GM19438 (cell line): ENCODE measurements around the gene ANKRD23.
A peak's percentile ranks its signal among the peaks of the same experiment; 100 is the strongest.

Experiments used
- ATAC-seq: cut with Tn5 transposase; IDR thresholded peaks from one replicate; pipeline ENCODE4 v1.9.1; 2021; ENCODE audit warnings: low read depth; ENCODE audit not compliant: unreplicated experiment

The ANKRD23 gene

GRCh38 chr2:96839875-96840850 lies 3.7 kb downstream of the ANKRD23 start:
- no peak for ATAC-seq

GRCh38 chr2:96839293-96839874 lies 4.4 kb downstream of the ANKRD23 start:
- peak; percentile 81 for ATAC-seq

GRCh38 chr2:96838345-96839292 lies 5.2 kb downstream of the ANKRD23 start:
- no peak for ATAC-seq

- ATAC-seq: no peak
These were observed 6.2 kb downstream of the ANKRD23 start for GRCh38 chr2:96837575-96837974.

- ATAC-seq: no peak
These were observed 8.0 kb downstream of the ANKRD23 start for GRCh38 chr2:96835830-96836229.

GRCh38 chr2:96832754-96833507 lies 10.9 kb downstream of the ANKRD23 start:
- ATAC-seq: no peak

- ATAC-seq: no peak
These were observed 11.4 kb downstream of the ANKRD23 start for GRCh38 chr2:96832408-96832753.

GRCh38 chr2:96831679-96832078 lies 12.1 kb downstream of the ANKRD23 start:
- ATAC-seq: no peak

- no peak for ATAC-seq
These were observed 13.7 kb downstream of the ANKRD23 start for GRCh38 chr2:96830044-96830562.

GRCh38 chr2:96828874-96829273 lies 14.9 kb downstream of the ANKRD23 start:
- ATAC-seq: no peak

- ATAC-seq: no peak
These were observed 15.4 kb downstream of the ANKRD23 start for GRCh38 chr2:96828436-96828835.

- ATAC-seq: no peak
These were observed 17.1 kb downstream of the ANKRD23 start for GRCh38 chr2:96826546-96827278.

GRCh38 chr2:96825057-96825456 lies 18.8 kb downstream of the ANKRD23 start:
- no peak for ATAC-seq

- ATAC-seq: no peak
These were observed 19.5 kb downstream of the ANKRD23 start for GRCh38 chr2:96824079-96824870.

GRCh38 chr2:96823198-96823597 lies 20.6 kb downstream of the ANKRD23 start:
- ATAC-seq: no peak

- no peak for ATAC-seq
These were observed 21.0 kb downstream of the ANKRD23 start for GRCh38 chr2:96822786-96823185.

GRCh38 chr2:96821113-96821675 lies 22.6 kb downstream of the ANKRD23 start:
- no peak for ATAC-seq

- no peak for ATAC-seq
These were observed 23.8 kb downstream of the ANKRD23 start for GRCh38 chr2:96819876-96820511.
